ENCODE results near the gene KRTAP10-3. TPM values are rescaled to one million over a fixed set of nuclear protein-coding genes. Genes with fewer than 3 reads are reported as not detected.
"Not testable (repeated sequence)": the region's sequence is repeated elsewhere in the genome, so short reads cannot be mapped to it uniquely, and the experiment has no call there.

KRTAP10-3 gene
- total and polyA plus RNA-seq, 8 donors = not detected

GRCh38 chr21:44564886-44565598 lies 6.4 kb upstream of the KRTAP10-3 start:
- 0 to 44% methylated on average over 1 of the region's 1 CpG for WGBS, 2 donors
- no peak for TF ChIP-seq CTCF (IDR thresholded peaks at IDR 0.05)
- H3K4me1 ChIP-seq = no peaks in the 10 kb centered on the region
- FAIRE-seq = no peak
- DNase-seq = no peak
- H3K9me3 ChIP-seq = no peaks in the 10 kb centered on the region
- H3K36me3 ChIP-seq = no peaks in the 10 kb centered on the region
- H3K4me3 ChIP-seq = no peak overlapping the region
- intact Hi-C loops (cut with DNase I) = no loop called here
- no peak for ATAC-seq
- H3K27ac ChIP-seq = no peak overlapping the region
- H3K27me3 ChIP-seq = no peaks in the 10 kb centered on the region

- no peak for FAIRE-seq
- no peak for TF ChIP-seq CTCF (IDR thresholded peaks at IDR 0.05)
- intact Hi-C loops (cut with DNase I) = no loop called here
- WGBS, 2 donors = 43 to 57% methylated on average over 1 of the region's 1 CpG
- Histone ChIP-seq H3K27ac (no peak overlapping the region), H3K9me3 (no peaks in the 10 kb centered on the region), H3K27me3 (no peaks in the 10 kb centered on the region), H3K36me3 (no peaks in the 10 kb centered on the region), H3K4me1 (no peaks in the 10 kb centered on the region), H3K4me3 (no peak overlapping the region)
- no peak for DNase-seq
- ATAC-seq = no peak
These were observed 5.5 kb upstream of the KRTAP10-3 start for GRCh38 chr21:44564099-44564498.

- peak in 1 of 6 donors; percentile 38 for DNase-seq
- H3K36me3 ChIP-seq; FAIRE-seq; ATAC-seq; H3K27ac ChIP-seq; intact Hi-C loops (cut with DNase I); H3K4me1 ChIP-seq; H3K4me3 ChIP-seq; H3K9me3 ChIP-seq: not testable (repeated sequence)
- WGBS, 2 donors = 51 to 70% methylated on average over 6 to 10 of the region's 10 CpGs
- peaks cover 0 to 15% (median 0%) of the 10 kb centered on the region in 4 donors for H3K27me3 ChIP-seq
These were observed 293 bp downstream of the KRTAP10-3 start for GRCh38 chr21:44558329-44558675.

- no peak overlapping the region for H3K27ac ChIP-seq
- DNase-seq (peak in 1 of 6 donors; percentile 57), FAIRE-seq (no peak), ATAC-seq (no peak)
- H3K36me3 ChIP-seq = no peaks in the 10 kb centered on the region
- TF ChIP-seq CTCF (IDR thresholded peaks at IDR 0.05) = no peak
- no peaks in the 10 kb centered on the region for H3K9me3 ChIP-seq
- intact Hi-C loops (cut with DNase I) = no loop called here
- no peaks in the 10 kb centered on the region for H3K4me1 ChIP-seq
- H3K4me3 ChIP-seq = no peak overlapping the region
- 29 to 39% methylated on average over 30 of the region's 30 CpGs for WGBS, 2 donors
- H3K27me3 ChIP-seq = peaks cover 0 to 15% (median 0%) of the 10 kb centered on the region in 4 donors
These were observed 885 bp downstream of the KRTAP10-3 start for GRCh38 chr21:44557491-44558328.

- DNase-seq = no peak
These were observed 1.7 kb downstream of the KRTAP10-3 start for GRCh38 chr21:44556879-44557278.

More at GRCh38 chr21:44556879-44557278, 1.7 kb downstream of the KRTAP10-3 start:
- Histone ChIP-seq H3K4me3 (no peak overlapping the region), H3K9me3 (no peaks in the 10 kb centered on the region), H3K36me3 (no peaks in the 10 kb centered on the region), H3K27ac (no peak overlapping the region), H3K27me3 (peaks cover 0 to 15% (median 0%) of the 10 kb centered on the region in 4 donors), H3K4me1 (no peaks in the 10 kb centered on the region)
- intact Hi-C loops (cut with DNase I) = no loop called here
- no peak for FAIRE-seq
- TF ChIP-seq CTCF (IDR thresholded peaks at IDR 0.05) = no peak
- 48 to 49% methylated on average over 9 of the region's 9 CpGs for WGBS, 2 donors
- ATAC-seq = no peak

Measured in pancreas (tissue), 10 donors.